Keratinocyte (primary cell): ENCODE data around the gene PPP1CC. TPM values are rescaled to one million over a fixed set of nuclear protein-coding genes. Genes with fewer than 3 reads are reported as not detected.

ENCODE experiments used
- DNase-seq: peaks from one replicate; pipeline ENCODE4 v3.0.0-alpha.2; 2011; ENCODE audit warnings: low read depth, missing footprints, low spot score
- FAIRE-seq: peaks from 2 replicates; lab custom pipeline; 2011; peaks lifted over from hg19 to GRCh38; lab: Jason Lieb, UNC
- H2AFZ ChIP-seq: 2 replicates; pipeline ENCODE4 v1.6.0; 2012; ENCODE audit warnings: low read length, control low read depth, inconsistent platforms; ENCODE audit not compliant: control insufficient read depth
- H3K27ac ChIP-seq: 2 replicates; pipeline ENCODE4 v1.5.1; 2011; ENCODE audit warnings: low read length; ENCODE audit not compliant: control insufficient read depth, insufficient read depth
- H3K27me3 ChIP-seq: 3 replicates; pipeline ENCODE4 v1.6.0; 2011; ENCODE audit warnings: low read length; ENCODE audit not compliant: control insufficient read depth, insufficient read depth; ENCODE audit errors: extremely low read depth
- H3K36me3 ChIP-seq, 2 experiments: 2 replicates in 1 of 2; 3 replicates in 1 of 2; pipeline ENCODE4 v1.5.1; 2011; ENCODE audit warnings: low read length in 2 of 2, mild to moderate bottlenecking in 1 of 2; ENCODE audit not compliant: control insufficient read depth in 2 of 2, insufficient read depth in 2 of 2; ENCODE audit errors: extremely low read depth in 1 of 2
- H3K4me1 ChIP-seq: 3 replicates; pipeline ENCODE4 v1.5.1; 2011; ENCODE audit warnings: low read length; ENCODE audit not compliant: control insufficient read depth, insufficient read depth; ENCODE audit errors: extremely low read depth
- H3K4me2 ChIP-seq: 3 replicates; pipeline ENCODE4 v1.6.0; 2011; ENCODE audit warnings: low read depth, low read length; ENCODE audit not compliant: control insufficient read depth, insufficient read depth; ENCODE audit errors: extremely low read depth
- H3K4me3 ChIP-seq, 3 experiments: fragments of 200-600 bp in 1 of 3; sonication (generic) in 1 of 3; 2 replicates in 2 of 3; 3 replicates in 1 of 3; pipeline ENCODE4 v1.5.1; 2011 to 2016; ENCODE audit warnings: low read length in 3 of 3, mild to moderate bottlenecking in 3 of 3, control low read depth in 2 of 3, inconsistent platforms in 1 of 3, low read depth in 1 of 3, mixed read lengths in 1 of 3, mixed run types in 1 of 3, moderate library complexity in 1 of 3; ENCODE audit not compliant: control insufficient read depth in 2 of 3, insufficient read depth in 2 of 3; ENCODE audit errors: extremely low read depth in 1 of 3
- H3K79me2 ChIP-seq: 2 replicates; pipeline ENCODE4 v1.6.0; 2012; ENCODE audit warnings: low read length; ENCODE audit not compliant: control insufficient read depth, insufficient read depth
- H3K9ac ChIP-seq: 3 replicates; pipeline ENCODE4 v1.6.0; 2011; ENCODE audit warnings: low read length; ENCODE audit not compliant: control insufficient read depth, insufficient read depth; ENCODE audit errors: extremely low read depth
- H3K9me1 ChIP-seq: 3 replicates; pipeline ENCODE4 v1.6.0; 2011; ENCODE audit warnings: low read length; ENCODE audit not compliant: control insufficient read depth, insufficient read depth; ENCODE audit errors: extremely low read depth
- H3K9me3 ChIP-seq: 2 replicates; pipeline ENCODE4 v1.5.1; 2012; ENCODE audit warnings: low read depth, low read length; ENCODE audit not compliant: control insufficient read depth
- H4K20me1 ChIP-seq: 3 replicates; pipeline ENCODE4 v1.6.0; 2011; ENCODE audit warnings: low read length; ENCODE audit not compliant: control insufficient read depth, insufficient read depth; ENCODE audit errors: extremely low read depth
- CTCF ChIP-seq, 3 experiments: IDR thresholded peaks in 1 of 3; conservative IDR thresholded peaks in 1 of 3; optimal IDR thresholded peaks in 1 of 3; 2 replicates in 2 of 3; 3 replicates in 1 of 3; pipeline versions ENCODE3 to v1.5.1; 2011; ENCODE audit warnings: low read length in 3 of 3, mild to moderate bottlenecking in 3 of 3, moderate library complexity in 2 of 3, control low read depth in 1 of 3, inconsistent platforms in 1 of 3; ENCODE audit not compliant: insufficient read depth in 2 of 3; ENCODE audit errors: extremely low read depth in 1 of 3
- EZH2 ChIP-seq: IDR thresholded peaks from one replicate; pipeline ENCODE4 v1.6.1; 2012; ENCODE audit warnings: inconsistent platforms, mild to moderate bottlenecking, low read length, moderate library complexity
- dilution Hi-C: fragments of 300-500 bp; cut with MboI; formaldehyde crosslinking; loops from one replicate; pipeline ENCODE4 v1.7.0; 2020; ENCODE audit warnings: low sequenced_read_pairs; ENCODE audit not compliant: extremely low pct_ligation_motif_present
- polyA plus RNA-seq, 5 experiments: library from polyadenylated mRNA; depleted of rRNA in 3 of 5; stranded (reverse) in 3 of 5; stranded (forward) in 1 of 5; unstranded in 1 of 5; fragments of >200 nt; gene quantifications; 1 replicate in 1 of 5; 2 replicates in 3 of 5; 3 replicates in 1 of 5; pipeline versions ENCODE4 v1.2.1 to v1.2.3, GENCODE V29; 2011 to 2012; ENCODE audit warnings: missing spikeins in 2 of 5, low read depth in 1 of 5, low replicate concordance in 1 of 5

PPP1CC gene
- polyA plus RNA-seq, 1 donor (not counting 4 experiments of a cell fraction or from before 2014, with no cell fraction given), result 158 TPM

GRCh38 chr12:110768960-110769359, 26.3 kb upstream of the PPP1CC start:
- TF ChIP-seq CTCF (optimal IDR thresholded peaks at IDR 0.05 in 1 of 3, IDR thresholded peaks at IDR 0.05 in 1 of 3, conservative IDR thresholded peaks at IDR 0.05 in 1 of 3; ENCODE audit: extremely low read depth in 1 of 3, insufficient read depth in 2 of 3, low read length in 3 of 3) (no peak), EZH2 (no peak)
- FAIRE-seq, result no peak
- Histone ChIP-seq H2AFZ (no peak overlapping the region), H3K4me3 (no peak overlapping the region), H3K4me2 (no peak overlapping the region), H3K79me2 (no peaks in the 10 kb centered on the region), H3K9ac (no peak overlapping the region), H3K27ac (no peak overlapping the region), H3K4me1 (no peaks in the 10 kb centered on the region), H4K20me1 (no peaks in the 10 kb centered on the region), H3K9me3 (no peaks in the 10 kb centered on the region), H3K36me3 (no peaks in the 10 kb centered on the region), H3K27me3 (no peaks in the 10 kb centered on the region), H3K9me1 (no peaks in the 10 kb centered on the region)
- DNase-seq, result no peak
- dilution Hi-C loops, result no loop called here

GRCh38 chr12:110767863-110768262, 25.2 kb upstream of the PPP1CC start:
- TF ChIP-seq CTCF (optimal IDR thresholded peaks at IDR 0.05 in 1 of 3, IDR thresholded peaks at IDR 0.05 in 1 of 3, conservative IDR thresholded peaks at IDR 0.05 in 1 of 3; ENCODE audit: extremely low read depth in 1 of 3, insufficient read depth in 2 of 3, low read length in 3 of 3) (no peak), EZH2 (no peak)
- Histone ChIP-seq H3K9me1 (no peaks in the 10 kb centered on the region), H3K4me1 (no peaks in the 10 kb centered on the region), H3K79me2 (no peaks in the 10 kb centered on the region), H3K9me3 (no peaks in the 10 kb centered on the region), H3K27me3 (no peaks in the 10 kb centered on the region), H3K36me3 (no peaks in the 10 kb centered on the region), H2AFZ (no peak overlapping the region), H4K20me1 (no peaks in the 10 kb centered on the region), H3K27ac (no peak overlapping the region), H3K4me2 (no peak overlapping the region), H3K9ac (no peak overlapping the region), H3K4me3 (no peak overlapping the region)
- FAIRE-seq, result no peak
- DNase-seq, result no peak
- dilution Hi-C loops, result no loop called here
